Stimulated activated CD4-positive, alpha-beta T cell treated with anti-CD3 and anti-CD28 coated beads, Interleukin-1b, Interleukin-23, amount 100 ng/mL, for 48 hours (primary cell): ENCODE measurements around the gene MROH7.

ENCODE experiments used
- DNase-seq: peaks from one replicate; pipeline ENCODE4 v3.0.0-alpha.2; 2020

Gene MROH7

GRCh38 chr1:54701066-54701465, 59.5 kb downstream of the MROH7 start:
- DNase-seq, result no peak

GRCh38 chr1:54701996-54702395, 60.4 kb downstream of the MROH7 start:
- DNase-seq, result no peak

GRCh38 chr1:54703471-54703870, 61.9 kb downstream of the MROH7 start:
- no peak for DNase-seq

GRCh38 chr1:54705153-54705552, 63.6 kb downstream of the MROH7 start:
- no peak for DNase-seq

DNA sequence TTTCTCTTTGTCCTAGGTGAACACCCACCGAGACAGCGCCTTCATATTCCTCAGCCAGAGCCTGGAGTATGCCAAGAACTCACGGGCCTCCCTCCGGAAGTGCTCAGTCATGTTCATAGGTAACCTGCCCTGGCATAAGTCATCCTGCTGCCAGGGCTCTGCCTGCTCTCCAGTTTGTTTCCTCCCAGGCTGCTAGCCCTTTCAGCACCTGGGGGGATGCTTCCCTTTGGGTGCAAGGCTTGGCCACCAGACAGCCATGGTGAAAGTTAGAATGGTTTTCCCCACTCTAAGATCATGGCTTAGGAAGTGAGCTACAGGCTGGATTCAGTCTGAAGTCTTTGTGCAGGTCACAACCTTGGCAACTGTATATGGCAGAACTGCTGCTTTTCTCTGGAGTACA, 64.8 kb downstream of the MROH7 start:
- DNase-seq, result no peak

- no peak for DNase-seq
Measured at GRCh38 chr1:54708385-54708784, 66.8 kb downstream of the MROH7 start.

- DNase-seq, result no peak
Measured at GRCh38 chr1:54709547-54710292, 68.1 kb downstream of the MROH7 start.

GRCh38 chr1:54710434-54710833, 68.8 kb downstream of the MROH7 start:
- DNase-seq, result no peak

DNA sequence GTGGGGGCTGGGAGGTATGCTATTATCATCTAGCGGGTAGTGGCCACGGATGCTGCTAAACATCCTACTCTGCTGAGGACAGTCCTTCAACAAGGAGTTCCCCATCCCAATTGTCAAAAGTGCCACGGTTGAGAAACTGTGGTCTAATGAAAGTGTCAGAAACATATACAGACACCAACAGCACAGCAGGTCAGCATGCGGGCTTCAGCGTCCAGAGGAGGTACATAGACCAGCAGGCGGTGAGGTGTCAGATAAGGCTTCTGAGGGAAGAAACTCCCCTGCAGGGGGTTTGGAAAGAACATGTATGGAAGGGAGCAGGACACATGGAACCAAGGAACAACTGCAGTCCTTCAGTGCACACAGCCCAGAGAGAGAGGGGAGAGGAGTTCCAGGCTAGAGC, 69.3 kb downstream of the MROH7 start:
- no peak for DNase-seq

- DNase-seq, result no peak
Measured at GRCh38 chr1:54711536-54711935, 70.0 kb downstream of the MROH7 start.

- no peak for DNase-seq
Measured at GRCh38 chr1:54714881-54715492, 73.4 kb downstream of the MROH7 start.

DNA sequence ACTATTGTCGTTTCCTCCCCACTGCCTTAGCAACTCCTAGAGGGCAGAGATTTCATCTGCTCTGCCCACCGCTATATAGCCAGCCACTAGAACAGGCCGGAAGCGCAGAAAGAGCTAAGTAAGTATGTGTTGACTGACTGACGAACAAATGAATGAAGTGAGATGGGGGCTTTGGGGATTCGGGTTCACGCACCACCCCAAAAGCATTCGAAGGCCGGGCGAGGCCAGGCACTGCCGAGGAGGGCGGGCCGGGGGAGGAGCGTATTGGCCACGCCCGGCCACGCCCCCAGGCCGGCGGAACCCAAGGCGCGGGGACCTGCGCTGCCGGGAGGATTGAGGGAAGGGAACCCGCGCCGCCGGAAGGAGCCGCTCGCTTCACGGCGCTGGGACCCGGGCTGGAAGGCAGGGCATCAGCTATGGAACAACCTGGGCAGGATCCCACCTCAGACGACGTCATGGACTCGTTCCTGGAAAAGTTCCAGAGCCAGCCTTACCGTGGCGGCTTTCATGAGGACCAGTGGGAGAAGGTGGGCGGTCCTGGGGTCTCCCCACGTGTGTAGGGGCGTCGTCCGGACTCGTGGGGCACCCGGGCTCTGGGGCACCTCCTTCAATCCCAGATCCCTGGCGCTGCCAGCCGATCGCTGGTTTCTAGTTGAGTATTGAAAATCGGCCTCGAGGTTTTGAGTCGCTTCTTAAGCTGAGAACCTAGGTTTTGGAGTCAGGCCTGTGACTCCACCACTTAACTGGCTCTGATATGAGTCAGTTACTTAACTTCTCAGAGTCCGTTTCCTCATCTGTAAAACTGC, 74.1 kb downstream of the MROH7 start, which contains the start of gene TTC4:
Gene TTC4 (plus strand): TSS at position 369 of the 806 bp plus-strand sequence. CDS start 48 bp downstream, at position 417.
- peak; percentile 87 for DNase-seq

DNA sequence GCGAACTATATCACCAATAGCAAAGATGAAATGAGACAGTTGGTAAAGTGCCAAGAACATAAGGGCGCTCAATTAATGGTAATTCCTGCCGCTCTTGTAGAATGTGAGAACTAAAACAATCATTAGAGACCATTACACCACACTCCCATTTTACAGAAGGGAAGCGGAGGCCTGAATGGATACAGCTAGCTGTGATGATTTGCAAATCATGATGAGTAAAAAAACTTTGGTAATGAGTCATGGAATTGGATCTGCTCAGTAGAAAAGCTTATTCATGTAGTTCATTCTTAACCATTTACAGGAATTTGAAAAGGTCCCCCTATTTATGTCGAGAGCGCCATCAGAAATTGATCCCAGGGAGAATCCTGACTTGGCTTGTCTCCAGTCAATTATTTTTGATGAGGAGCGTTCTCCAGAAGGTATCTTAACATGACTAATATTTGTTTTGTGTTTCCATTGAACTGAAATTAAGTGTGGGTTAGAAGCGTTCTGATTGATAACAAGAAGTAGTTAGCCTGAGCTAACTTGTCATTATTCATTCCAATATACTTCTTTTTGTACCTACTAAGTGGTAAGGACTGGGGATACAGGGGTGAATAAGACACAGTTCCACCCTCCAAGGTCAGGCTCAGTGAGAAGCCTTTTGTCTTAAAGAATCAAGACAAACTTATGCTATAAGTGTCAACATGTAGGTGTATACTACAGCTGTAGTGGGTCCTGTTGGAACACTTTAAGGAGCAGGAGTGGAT, 74.9 kb downstream of the MROH7 start:
- DNase-seq, result peak; percentile 23

DNA sequence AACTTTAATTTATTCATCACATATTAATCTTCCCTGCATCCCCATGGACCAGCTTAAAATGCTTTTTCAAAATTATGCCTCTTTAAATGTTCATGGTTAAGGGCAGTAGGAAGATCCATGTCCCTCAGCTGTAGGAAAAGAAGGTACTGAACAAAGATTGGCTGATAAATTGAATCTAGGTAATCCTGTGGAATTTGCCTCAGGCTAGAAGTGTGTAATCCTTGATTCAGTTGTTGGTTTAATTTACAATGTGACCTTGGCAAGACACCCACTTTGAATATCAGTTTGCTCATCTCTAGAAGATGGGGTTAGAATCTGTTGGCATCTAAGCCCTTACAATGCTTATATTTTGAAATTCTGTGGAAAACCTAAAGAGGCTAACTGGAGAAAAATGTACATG, 80.1 kb downstream of the MROH7 start:
- DNase-seq, result no peak

DNA sequence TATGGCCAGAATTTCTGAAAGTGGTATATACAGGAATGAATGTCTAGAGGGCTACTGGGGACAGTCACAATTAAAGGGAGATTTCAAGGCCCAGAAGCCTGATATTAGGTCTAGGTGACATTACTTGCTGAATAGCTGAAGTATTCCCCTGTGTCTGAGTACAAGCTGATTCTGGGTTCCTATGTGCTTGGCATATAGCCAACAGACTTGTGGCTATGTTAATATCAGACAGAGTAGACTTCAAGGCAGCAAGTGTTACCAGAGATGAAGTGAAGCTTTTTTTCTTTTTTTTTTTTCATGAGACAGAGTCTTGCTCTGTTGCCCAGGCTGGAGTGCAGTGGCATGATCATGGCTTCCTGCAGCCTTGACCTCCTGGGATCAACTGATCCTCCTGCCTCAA, 82.4 kb downstream of the MROH7 start:
- DNase-seq, result no peak

- DNase-seq, result no peak
Measured at GRCh38 chr1:54724771-54725170, 83.2 kb downstream of the MROH7 start.

DNA sequence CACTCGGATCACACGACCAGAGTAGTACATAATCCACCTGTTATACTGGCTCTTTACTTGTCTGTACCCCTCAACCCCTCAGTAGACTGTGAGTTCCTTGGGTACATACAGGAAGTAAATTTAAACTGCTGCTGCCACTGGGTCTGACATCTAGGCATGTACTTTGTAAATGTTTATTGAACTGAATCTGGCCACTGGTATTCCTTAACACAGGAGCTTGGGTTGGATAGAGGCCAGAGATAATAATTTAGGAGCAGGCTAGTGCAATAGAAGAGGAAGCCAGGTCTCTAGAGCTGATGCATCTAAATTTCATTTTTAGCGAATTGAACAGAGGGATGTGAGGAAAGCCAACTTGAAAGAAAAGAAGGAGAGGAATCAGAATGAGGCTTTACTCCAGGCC, 86.4 kb downstream of the MROH7 start:
- no peak for DNase-seq

DNA sequence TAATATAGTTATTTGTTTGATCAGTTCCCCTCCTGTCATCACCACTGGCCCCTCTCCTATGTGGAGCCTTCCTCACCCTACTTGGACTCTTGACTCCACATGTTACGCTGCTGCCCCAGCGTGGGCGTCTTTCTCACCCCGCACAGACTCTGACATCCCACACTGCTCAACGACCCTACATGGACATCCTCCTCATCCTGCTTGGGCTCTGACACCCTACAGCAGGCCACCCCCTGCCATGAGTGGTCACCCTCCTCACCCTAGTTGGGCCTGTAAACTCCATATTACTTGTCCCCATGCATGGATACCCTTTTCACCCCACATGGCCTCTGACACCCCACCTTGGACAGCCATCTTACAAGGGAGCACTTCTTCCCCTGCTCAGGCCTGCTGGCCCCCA, 95.1 kb downstream of the MROH7 start:
- DNase-seq, result no peak

GRCh38 chr1:54738244-54738643, 96.7 kb downstream of the MROH7 start:
- DNase-seq, result no peak

- DNase-seq, result no peak
Measured at GRCh38 chr1:54741531-54741930, 99.9 kb downstream of the MROH7 start.

DNA sequence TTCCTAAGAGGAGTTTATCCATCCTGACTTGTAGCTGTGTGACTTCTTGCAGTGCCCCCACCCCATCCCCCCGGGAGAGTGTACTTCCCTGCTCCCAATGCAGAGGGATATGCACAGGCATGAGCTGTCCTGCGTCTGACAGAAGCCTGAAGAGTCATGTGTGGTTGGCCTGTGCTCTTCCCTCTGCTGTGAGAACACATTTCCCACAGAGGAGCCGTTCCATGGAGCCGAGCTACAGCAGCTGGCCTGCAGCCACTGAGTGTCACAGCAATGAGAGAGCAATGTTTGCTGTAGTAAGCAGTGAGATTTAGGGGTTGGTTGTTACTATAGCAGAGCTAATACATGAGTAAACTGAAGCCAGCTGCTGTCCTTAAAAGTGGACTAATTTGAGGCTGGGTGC, 100.7 kb downstream of the MROH7 start:
- no peak for DNase-seq

DNA sequence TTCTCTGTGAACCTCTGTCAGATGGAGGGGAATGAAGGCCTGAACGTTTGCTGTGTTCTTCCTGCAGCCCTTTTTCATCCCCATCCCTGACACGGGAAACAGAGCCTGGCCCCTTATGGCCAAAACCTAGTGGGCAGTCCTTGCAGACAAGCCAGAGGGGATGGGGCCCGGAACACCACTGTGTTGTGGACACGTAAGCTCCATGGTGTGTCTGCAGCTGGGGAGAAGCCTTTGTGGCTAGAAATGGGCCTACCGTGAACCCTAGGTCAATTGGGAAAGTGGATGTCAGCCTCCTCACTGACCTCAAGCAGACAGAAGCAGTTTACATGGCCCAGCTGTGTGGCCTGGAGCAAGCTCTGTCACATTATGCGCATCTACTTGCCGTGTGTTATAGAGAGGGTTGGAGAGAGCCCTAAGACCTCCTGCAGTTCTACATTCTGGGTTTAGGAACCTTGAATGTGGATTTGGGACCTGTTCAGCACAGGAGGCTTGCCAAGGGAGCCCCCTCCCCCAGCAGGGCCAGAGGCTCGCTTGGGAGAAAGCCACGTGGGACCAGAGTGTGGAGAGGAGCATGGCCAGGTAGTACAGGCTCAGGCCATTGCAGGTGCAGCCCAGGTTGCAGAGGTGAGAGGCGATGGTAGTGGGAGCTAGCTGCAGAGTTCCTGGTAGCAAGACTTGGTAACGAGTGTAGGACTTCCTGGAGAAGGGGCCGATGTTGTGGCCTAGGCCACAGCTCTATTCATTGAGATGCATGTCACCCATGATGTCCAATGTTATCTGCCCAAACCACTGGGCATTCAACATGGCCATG, 102.0 kb downstream of the MROH7 start:
- no peak for DNase-seq
